Nephron progenitor cell (in vitro differentiated cells): ENCODE results near the gene FAIM.
"Not testable (repeated sequence)": the region's sequence is repeated elsewhere in the genome, so short reads cannot be mapped to it uniquely, and the experiment has no call there.

Experiments
- DNase-seq: peaks from one replicate; pipeline ENCODE4 v3.0.0; 2021
- H3K27ac Mint-ChIP-seq: 2 replicates; pipeline ENCODE4 v1.8.0; 2021; ENCODE audit warnings: mild to moderate bottlenecking, moderate library complexity, mixed read lengths
- H3K27me3 Mint-ChIP-seq: 2 replicates; pipeline ENCODE4 v1.8.0; 2021; ENCODE audit warnings: mild to moderate bottlenecking, low read depth, mixed read lengths; ENCODE audit not compliant: poor library complexity
- H3K36me3 Mint-ChIP-seq: 2 replicates; pipeline ENCODE4 v1.8.0; 2021; ENCODE audit warnings: low read depth, mixed read lengths
- H3K4me1 Mint-ChIP-seq: 2 replicates; pipeline ENCODE4 v1.8.0; 2021; ENCODE audit warnings: mixed read lengths
- H3K4me3 Mint-ChIP-seq: 2 replicates; pipeline ENCODE4 v1.8.0; 2021; ENCODE audit warnings: mild to moderate bottlenecking, moderate library complexity, mixed read lengths
- H3K9me3 Mint-ChIP-seq: 2 replicates; pipeline ENCODE4 v1.8.0; 2021; ENCODE audit warnings: mild to moderate bottlenecking, moderate library complexity, mixed read lengths
- TF ChIP-seq, protein P1 (sequence below): fragments of 200-600 bp; sonication (generic); IDR thresholded peaks from 2 replicates; pipeline ENCODE4 v1.5.0; 2021; ENCODE audit warnings: antibody characterized with exemption

Gene FAIM

DNA sequence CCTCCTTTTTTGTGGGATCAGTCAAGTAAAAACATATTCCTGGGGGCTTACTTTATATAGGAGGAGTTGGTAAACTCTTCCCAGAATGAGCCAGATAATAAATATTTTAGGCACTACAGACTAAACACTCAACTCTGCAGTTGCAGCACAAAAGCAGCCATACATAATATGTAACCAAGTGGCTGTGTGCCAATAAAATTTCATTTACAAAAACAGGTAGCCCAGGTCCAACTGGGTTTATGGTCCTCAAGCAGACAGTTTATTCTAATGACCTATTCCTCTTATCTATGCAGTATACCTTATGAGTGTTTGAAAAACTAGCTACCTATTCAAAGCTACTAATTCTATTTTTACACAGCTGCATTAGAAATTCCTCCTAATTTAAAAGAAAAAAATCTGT is 61.8 kb downstream of the FAIM start:
- H3K27ac Mint-ChIP-seq, result no peak overlapping the region
- no peak for DNase-seq
- no peaks in the 10 kb centered on the region for H3K27me3 Mint-ChIP-seq
- H3K4me3 Mint-ChIP-seq, result no peak overlapping the region
- H3K4me1 Mint-ChIP-seq, result peaks cover 46% of the 10 kb centered on the region
- TF ChIP-seq, protein P1, sequence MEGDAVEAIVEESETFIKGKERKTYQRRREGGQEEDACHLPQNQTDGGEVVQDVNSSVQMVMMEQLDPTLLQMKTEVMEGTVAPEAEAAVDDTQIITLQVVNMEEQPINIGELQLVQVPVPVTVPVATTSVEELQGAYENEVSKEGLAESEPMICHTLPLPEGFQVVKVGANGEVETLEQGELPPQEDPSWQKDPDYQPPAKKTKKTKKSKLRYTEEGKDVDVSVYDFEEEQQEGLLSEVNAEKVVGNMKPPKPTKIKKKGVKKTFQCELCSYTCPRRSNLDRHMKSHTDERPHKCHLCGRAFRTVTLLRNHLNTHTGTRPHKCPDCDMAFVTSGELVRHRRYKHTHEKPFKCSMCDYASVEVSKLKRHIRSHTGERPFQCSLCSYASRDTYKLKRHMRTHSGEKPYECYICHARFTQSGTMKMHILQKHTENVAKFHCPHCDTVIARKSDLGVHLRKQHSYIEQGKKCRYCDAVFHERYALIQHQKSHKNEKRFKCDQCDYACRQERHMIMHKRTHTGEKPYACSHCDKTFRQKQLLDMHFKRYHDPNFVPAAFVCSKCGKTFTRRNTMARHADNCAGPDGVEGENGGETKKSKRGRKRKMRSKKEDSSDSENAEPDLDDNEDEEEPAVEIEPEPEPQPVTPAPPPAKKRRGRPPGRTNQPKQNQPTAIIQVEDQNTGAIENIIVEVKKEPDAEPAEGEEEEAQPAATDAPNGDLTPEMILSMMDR, result no peak
- H3K36me3 Mint-ChIP-seq, result peaks cover 74% of the 10 kb centered on the region
- peaks cover 25% of the 10 kb centered on the region for H3K9me3 Mint-ChIP-seq

DNA sequence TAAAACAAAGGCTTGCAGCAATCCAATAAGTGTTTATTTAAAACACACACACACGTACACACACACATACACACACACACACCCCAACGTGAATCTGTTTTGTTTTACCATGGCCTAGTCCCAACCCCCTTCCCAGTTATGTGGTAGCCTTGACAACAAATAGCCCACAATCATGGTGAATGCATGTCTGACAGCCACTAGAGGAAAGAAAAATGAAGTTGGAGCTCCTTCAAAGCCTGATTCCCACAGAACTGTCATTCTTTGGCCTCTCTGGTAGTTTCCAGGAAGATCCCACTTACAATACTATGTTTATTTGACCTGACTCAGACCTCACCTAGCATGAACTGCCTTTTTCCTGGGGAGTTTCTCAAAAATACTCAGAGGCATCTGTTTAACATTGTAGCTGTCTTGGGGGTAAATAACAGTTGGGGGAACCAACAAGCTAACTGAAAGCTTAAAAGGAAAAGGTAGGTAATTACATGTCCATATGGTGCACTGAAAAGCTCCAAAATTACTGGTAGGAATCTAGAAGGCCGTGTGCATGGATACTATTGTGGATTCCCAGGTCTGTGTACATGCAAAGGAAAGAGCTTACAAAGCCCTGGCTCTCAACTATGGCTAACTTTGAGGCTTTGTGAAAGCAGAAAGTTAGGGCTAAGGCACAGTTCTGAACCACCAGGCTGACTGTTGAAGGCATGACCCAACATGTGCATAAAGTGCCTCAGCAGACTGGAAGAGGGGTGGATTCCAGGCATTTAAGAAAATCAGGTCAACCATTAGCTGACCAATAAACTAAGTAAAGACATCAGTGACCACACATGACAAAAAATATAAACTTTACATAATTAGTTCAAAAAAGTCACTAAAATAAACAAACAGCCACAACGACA is 65.3 kb downstream of the FAIM start:
- Mint-ChIP-seq H3K27me3 (peaks cover 3% of the 10 kb centered on the region), H3K4me1 (peaks cover 45% of the 10 kb centered on the region), H3K27ac (peak overlapping the region; percentile 97), H3K36me3 (peaks cover 85% of the 10 kb centered on the region), H3K9me3 (peaks cover 47% of the 10 kb centered on the region), H3K4me3 (peak overlapping the region; percentile 29)
- DNase-seq, result no peak
- TF ChIP-seq, protein P1, result no peak

DNA sequence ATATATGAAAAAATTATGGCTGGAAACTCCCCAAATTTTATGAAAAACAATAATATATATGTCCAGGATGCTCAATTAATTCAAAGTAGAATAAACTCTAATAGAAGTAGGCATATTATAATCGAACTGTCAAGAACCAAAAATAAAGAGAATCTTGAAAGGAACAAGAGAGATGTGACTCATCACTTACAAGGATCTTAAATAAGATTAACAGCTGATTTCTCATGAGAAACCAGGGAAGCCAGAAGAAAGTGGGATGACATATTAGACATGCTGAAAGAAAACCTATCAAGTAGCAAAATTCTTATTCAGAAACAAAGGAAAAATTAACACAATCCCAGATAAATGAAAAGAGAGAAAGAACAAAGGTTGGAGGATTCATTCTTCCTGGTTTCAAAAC is 66.8 kb downstream of the FAIM start:
- no peak overlapping the region for H3K27ac Mint-ChIP-seq
- TF ChIP-seq, protein P1, result no peak
- peaks cover 82% of the 10 kb centered on the region for H3K36me3 Mint-ChIP-seq
- H3K9me3 Mint-ChIP-seq, result peaks cover 47% of the 10 kb centered on the region
- H3K4me3 Mint-ChIP-seq, result no peak overlapping the region
- H3K27me3 Mint-ChIP-seq, result peaks cover 3% of the 10 kb centered on the region
- peaks cover 34% of the 10 kb centered on the region for H3K4me1 Mint-ChIP-seq
- no peak for DNase-seq

DNA sequence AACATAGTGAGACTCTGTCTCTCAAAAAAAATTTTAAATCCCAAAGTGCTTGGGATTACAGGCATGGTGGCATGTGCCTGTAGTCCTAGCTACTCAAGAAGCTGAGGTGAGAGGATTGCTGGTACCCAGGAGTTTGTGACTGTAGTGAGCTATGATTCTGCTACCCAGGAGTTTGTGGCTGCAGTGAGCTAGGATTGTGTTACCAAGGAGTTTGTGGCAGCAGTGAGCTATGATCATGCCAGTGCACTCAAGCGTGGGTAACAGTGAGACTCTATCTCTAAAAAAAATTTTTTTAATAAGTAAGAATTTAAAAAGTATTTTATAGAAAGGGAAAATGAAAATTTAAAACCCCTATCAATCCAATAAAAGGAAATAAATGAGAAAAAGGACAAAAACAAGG is 69.5 kb downstream of the FAIM start:
- TF ChIP-seq, protein P1, result no peak
- DNase-seq, result no peak
- H3K4me3 Mint-ChIP-seq, result no peak overlapping the region
- peaks cover 69% of the 10 kb centered on the region for H3K36me3 Mint-ChIP-seq
- peaks cover 34% of the 10 kb centered on the region for H3K4me1 Mint-ChIP-seq
- H3K9me3 Mint-ChIP-seq, result peaks cover 46% of the 10 kb centered on the region
- peaks cover 3% of the 10 kb centered on the region for H3K27me3 Mint-ChIP-seq
- peak overlapping the region; percentile 71 for H3K27ac Mint-ChIP-seq

DNA sequence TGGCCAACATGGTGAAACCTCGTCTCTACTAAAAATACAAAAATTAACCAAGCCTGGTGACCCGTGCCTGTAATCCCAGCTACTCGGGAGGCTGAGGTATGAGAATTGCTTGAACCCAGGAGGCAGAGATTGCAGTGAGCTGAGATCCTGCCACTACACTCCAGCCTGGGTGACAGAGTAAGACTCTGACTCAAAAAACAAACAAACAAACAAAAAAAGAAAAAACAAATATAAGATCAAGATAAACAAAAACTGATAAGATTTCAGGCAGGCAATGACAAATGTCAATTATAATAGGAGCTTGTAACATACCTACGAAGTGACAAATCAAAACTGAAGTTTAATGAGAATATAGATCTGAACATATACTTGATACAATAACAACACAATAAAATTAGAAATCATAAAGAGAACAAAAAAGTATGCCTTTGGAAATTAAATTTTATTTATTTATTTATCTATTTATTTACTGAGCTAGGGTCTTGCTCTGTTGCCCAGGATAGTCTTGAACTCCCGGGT is 70.4 kb downstream of the FAIM start:
- DNase-seq, result no peak
- peak overlapping the region; percentile 57 for H3K27ac Mint-ChIP-seq
- H3K9me3 Mint-ChIP-seq, result peaks cover 37% of the 10 kb centered on the region
- peaks cover 3% of the 10 kb centered on the region for H3K27me3 Mint-ChIP-seq
- H3K4me1 Mint-ChIP-seq, result peaks cover 26% of the 10 kb centered on the region
- TF ChIP-seq, protein P1, result no peak
- no peak overlapping the region for H3K4me3 Mint-ChIP-seq
- H3K36me3 Mint-ChIP-seq, result peaks cover 61% of the 10 kb centered on the region

DNA sequence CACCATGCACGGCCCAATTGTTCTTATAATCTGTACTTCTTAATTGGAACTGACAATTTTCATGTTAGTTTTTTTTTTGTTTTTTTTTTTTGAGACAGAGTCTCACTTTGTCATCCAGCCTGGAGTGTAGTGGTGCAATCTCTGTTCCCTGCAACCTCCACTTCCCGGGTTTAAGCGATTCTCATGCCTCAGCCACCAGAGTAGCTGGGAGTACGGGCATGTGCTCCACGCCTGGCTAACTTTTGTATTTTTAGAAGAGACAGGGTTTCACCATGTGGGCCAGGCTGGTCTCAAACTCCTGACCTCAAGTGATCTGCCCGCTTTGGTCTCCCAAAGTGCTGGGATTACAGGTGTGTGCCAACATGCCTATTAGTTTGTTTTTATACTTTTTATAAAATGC is 72.4 kb downstream of the FAIM start:
- H3K36me3 Mint-ChIP-seq, result peaks cover 40% of the 10 kb centered on the region
- H3K4me1 Mint-ChIP-seq, result peaks cover 28% of the 10 kb centered on the region
- peak overlapping the region; percentile 5 for H3K4me3 Mint-ChIP-seq
- peaks cover 17% of the 10 kb centered on the region for H3K9me3 Mint-ChIP-seq
- H3K27ac Mint-ChIP-seq, result peak overlapping the region; percentile 7
- not testable (repeated sequence) for H3K27me3 Mint-ChIP-seq, DNase-seq
